ENCODE data around the gene ATF3. TPM values are rescaled to one million over a fixed set of nuclear protein-coding genes. Genes with fewer than 3 reads are reported as not detected.
"Not testable (repeated sequence)": the region's sequence is repeated elsewhere in the genome, so short reads cannot be mapped to it uniquely, and the experiment has no call there.

Gene ATF3
- polyA plus RNA-seq, 3 donors from 2014 or later, result 0.40 to 0.70 TPM; not detected in 1

DNA sequence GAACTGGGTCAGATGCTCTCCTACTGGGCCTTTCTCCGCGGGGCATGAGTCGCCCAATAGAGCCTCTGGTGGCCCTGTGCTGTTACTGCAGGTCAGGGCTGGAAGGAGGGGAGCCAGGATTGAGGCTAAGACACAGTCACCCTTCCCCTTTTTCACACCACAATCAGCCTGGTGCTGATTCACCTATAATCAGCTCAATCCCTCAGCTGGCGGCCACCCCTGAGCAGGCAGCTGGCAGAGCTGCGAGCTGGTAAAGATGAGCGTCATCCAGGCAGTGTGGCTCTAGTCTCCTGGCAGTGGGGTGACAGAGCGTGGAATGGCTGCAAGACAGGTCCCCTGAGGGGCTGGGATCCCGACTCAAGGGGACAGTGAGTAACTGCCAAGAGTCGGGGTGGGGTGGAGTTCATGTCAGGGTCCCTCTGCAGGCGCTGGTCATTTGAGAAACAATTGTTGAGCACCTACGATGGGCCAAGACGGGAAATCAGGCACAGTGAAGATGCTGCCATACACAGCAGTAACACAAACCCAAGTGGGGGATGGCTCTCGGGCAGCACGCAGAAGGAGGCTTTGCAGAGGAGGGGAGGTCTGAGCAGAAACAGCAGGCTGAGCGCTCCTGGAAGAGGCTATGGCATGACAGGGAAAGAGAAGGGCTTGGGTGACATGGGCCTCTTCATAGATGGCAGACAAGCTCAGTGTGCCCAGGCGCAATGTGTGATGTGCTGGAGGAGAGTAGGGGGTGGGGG, 21.8 kb downstream of the ATF3 start:
- H3K9me3 Mint-ChIP-seq, result no peaks in the 10 kb centered on the region
- H3K27ac Mint-ChIP-seq, result no peak overlapping the region
- peaks cover 0 to 4% (median 0%) of the 10 kb centered on the region in 3 donors for H3K36me3 Mint-ChIP-seq
- DNase-seq, result peak; percentile 52 to 63 (median 60)
- peaks cover 7 to 11% of the 10 kb centered on the region in 2 donors for H3K4me1 Mint-ChIP-seq
- H3K27me3 Mint-ChIP-seq (ENCODE audit: low read depth in 3 of 3), result peaks cover 2 to 5% (median 5%) of the 10 kb centered on the region in 3 donors
- H3K4me3 Mint-ChIP-seq, result no peak overlapping the region

DNA sequence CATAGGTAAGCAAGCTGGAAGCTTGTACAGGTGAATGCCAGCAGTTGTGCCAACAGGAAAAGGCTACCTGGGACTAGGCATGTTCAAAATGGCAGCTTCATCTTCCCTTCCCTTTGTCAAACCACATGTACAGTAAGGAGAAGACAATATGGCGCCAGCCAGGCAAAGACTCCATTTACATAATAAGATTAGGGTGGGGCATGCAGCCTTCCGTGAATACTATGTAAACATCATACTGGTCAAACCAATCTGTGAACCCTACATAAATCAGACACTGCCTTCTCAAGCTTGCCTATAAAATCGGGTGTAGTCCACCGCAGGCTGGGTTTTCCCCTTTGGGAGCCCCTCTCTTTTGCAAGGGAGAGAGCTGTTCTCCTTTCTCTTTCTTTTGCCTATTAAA, 24.6 kb downstream of the ATF3 start:
- DNase-seq, result no peak
- H3K4me3 Mint-ChIP-seq, result no peak overlapping the region
- H3K27me3 Mint-ChIP-seq (ENCODE audit: low read depth in 3 of 3), result peaks cover 0 to 5% (median 3%) of the 10 kb centered on the region in 3 donors
- peaks cover 0 to 4% (median 0%) of the 10 kb centered on the region in 3 donors for H3K36me3 Mint-ChIP-seq
- H3K4me1 Mint-ChIP-seq, result peaks cover 28 to 31% of the 10 kb centered on the region in 2 donors
- no peaks in the 10 kb centered on the region for H3K9me3 Mint-ChIP-seq
- H3K27ac Mint-ChIP-seq, result no peak overlapping the region

DNA sequence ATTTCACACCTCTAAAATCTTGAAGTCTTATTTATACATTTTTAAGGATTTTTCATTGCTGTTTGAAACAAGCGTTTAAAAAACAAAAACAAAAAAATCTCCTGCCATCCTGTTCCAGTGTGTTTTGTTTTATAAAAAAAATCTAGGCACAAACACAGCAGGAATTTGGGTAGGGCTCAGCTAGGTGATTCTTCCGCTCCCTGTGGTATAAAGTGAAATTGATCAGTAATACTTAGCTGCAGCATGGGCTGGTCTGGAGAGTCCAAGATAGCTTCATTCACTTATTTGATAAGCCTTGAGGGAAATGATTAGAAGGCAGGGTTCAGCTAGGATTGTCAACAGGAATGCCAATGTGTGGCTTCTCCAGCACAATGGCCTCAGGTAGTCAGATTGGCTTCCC, 25.7 kb downstream of the ATF3 start:
- H3K4me1 Mint-ChIP-seq, result peaks cover 29 to 31% of the 10 kb centered on the region in 2 donors
- no peak for DNase-seq

DNA sequence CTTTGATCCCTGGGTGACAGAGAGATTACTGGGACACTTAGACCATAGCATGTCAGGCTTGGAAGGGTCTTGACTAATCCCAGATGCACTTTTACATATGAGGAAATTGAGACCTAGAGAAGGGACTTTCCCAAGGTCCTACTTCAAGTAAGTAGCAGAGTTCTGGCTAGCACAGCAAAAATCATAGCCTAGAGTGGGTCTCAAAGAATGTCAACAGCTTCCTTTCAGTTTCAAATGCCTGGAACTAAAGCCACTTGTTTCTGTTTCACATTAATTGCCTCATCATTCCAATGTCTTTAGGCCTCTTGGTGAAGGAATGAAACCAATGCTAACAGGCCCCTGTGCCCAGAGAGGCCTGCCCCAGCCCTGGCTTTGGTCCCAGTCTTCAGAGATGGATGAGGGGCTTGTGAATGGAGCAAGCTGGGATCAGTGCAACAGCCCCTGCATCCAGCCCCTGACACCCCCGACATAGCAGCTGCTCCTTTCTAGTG, 26.6 kb downstream of the ATF3 start:
- peaks cover 29 to 31% of the 10 kb centered on the region in 2 donors for H3K4me1 Mint-ChIP-seq
- DNase-seq, result peak in 2 of 3 donors; percentile 3 to 20
- peaks cover 0 to 2% (median 0%) of the 10 kb centered on the region in 6 donors for H3K9me3 Mint-ChIP-seq
- peaks cover 0 to 4% (median 0%) of the 10 kb centered on the region in 3 donors for H3K36me3 Mint-ChIP-seq
- peak overlapping the region in 5 of 6 donors; percentile 9 to 86 (median 70) for H3K27ac Mint-ChIP-seq
- H3K27me3 Mint-ChIP-seq (ENCODE audit: low read depth in 3 of 3), result peaks cover 0 to 5% (median 3%) of the 10 kb centered on the region in 3 donors
- H3K4me3 Mint-ChIP-seq, result peak overlapping the region in 3 of 5 donors; percentile 34 to 59 (median 57)

More for the DNA sequence above, 25.7 kb downstream of the ATF3 start:
- no peak overlapping the region for H3K27ac Mint-ChIP-seq
- H3K4me3 Mint-ChIP-seq, result no peak overlapping the region
- no peaks in the 10 kb centered on the region for H3K9me3 Mint-ChIP-seq
- peaks cover 0 to 5% (median 3%) of the 10 kb centered on the region in 3 donors for H3K27me3 Mint-ChIP-seq (ENCODE audit: low read depth in 3 of 3)
- peaks cover 0 to 4% (median 0%) of the 10 kb centered on the region in 3 donors for H3K36me3 Mint-ChIP-seq

DNA sequence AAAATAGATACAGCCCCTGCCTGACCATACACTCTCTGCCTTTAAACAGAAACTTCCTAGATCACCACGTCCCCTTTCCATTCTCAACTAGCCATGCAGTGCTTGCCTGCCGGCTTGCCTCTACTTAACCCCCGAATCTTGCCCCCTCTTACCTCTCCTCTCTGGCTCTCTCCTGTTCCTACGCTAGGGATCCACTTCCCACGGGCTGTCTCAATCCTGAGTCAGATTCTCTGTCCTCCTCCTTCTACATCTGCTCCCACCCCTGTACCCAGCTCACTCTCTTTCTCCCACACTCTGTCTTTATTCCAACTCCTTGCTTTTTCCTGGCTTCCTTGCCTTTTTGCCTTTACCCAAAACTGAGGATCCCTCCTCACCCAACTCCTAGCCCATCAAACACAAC, 29.3 kb downstream of the ATF3 start:
- peaks cover 0 to 2% (median 0%) of the 10 kb centered on the region in 6 donors for H3K9me3 Mint-ChIP-seq

DNA sequence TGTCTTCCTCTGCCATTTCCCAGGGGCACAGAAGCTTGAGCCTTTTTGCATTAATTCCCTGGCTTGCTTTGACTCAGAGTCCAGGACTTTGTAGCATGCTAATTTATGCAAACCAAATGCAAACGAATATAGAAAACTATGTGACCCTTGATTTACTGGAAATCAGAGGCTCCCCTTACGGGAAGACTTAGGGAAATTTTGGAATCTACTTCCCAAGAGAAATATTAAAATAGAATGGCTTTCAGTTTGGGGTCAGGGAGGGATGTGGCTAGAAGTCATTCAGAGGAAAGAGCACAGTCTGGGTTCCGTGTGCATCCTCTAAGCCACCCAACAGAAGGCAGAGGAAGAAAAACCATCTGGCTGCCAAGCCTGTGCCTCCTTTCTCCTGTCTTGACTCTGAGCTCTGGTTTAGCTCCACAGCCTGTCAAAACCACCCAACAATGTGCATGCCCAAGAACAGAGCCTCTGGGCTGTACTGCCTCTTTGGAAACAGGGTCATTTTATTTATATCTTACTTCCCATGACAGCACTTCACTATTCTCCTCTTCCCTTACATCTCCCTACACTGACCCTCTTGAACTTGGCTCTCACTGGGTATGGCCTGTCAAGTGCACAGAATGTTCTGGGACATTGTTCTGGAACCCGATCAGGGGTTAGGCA, 30.1 kb downstream of the ATF3 start:
- peaks cover 29 to 31% of the 10 kb centered on the region in 2 donors for H3K4me1 Mint-ChIP-seq
- peak overlapping the region in 1 of 6 donors; percentile 34 for H3K27ac Mint-ChIP-seq
- peaks cover 0 to 2% (median 0%) of the 10 kb centered on the region in 6 donors for H3K9me3 Mint-ChIP-seq
- peaks cover 4 to 5% (median 4%) of the 10 kb centered on the region in 3 donors for H3K36me3 Mint-ChIP-seq
- peaks cover 0 to 3% (median 0%) of the 10 kb centered on the region in 3 donors for H3K27me3 Mint-ChIP-seq (ENCODE audit: low read depth in 3 of 3)
- no peak for DNase-seq
- H3K4me3 Mint-ChIP-seq, result no peak overlapping the region

More for the DNA sequence above, 29.3 kb downstream of the ATF3 start:
- DNase-seq, result no peak
- Mint-ChIP-seq H3K36me3 (peaks cover 4 to 5% (median 4%) of the 10 kb centered on the region in 3 donors), H3K27ac (peak overlapping the region in 1 of 6 donors; percentile 22), H3K4me3 (no peak overlapping the region), H3K27me3 (ENCODE audit: low read depth in 3 of 3) (peaks cover 0 to 3% (median under 1%) of the 10 kb centered on the region in 3 donors), H3K4me1 (peaks cover 29 to 31% of the 10 kb centered on the region in 2 donors)

DNA sequence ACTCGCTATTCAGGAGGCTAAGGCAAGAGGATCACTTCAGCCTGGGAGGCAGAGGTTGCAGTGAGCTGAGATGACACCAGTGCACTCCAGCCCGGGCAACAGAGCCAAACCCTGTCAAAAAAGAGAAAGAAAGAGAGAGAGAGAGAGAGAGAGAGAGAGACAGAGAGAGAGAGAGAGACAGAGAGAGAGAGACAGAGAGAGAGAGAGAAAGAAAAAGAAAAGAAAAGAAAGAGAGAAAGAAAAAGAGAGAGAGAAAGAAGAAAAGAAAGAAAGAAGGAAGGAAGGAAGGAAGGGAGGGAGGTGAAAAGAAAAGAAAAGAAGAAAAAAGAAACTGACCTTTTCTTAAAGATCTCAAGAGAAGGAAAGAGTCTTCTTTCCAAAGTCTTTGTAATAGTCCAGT, 31.0 kb downstream of the ATF3 start:
- not testable (repeated sequence) for H3K4me3 Mint-ChIP-seq; H3K27ac Mint-ChIP-seq; DNase-seq; H3K27me3 Mint-ChIP-seq (ENCODE audit: low read depth in 3 of 3); H3K9me3 Mint-ChIP-seq; H3K36me3 Mint-ChIP-seq
- H3K4me1 Mint-ChIP-seq, result peaks cover 28 to 29% of the 10 kb centered on the region in 2 donors

DNA sequence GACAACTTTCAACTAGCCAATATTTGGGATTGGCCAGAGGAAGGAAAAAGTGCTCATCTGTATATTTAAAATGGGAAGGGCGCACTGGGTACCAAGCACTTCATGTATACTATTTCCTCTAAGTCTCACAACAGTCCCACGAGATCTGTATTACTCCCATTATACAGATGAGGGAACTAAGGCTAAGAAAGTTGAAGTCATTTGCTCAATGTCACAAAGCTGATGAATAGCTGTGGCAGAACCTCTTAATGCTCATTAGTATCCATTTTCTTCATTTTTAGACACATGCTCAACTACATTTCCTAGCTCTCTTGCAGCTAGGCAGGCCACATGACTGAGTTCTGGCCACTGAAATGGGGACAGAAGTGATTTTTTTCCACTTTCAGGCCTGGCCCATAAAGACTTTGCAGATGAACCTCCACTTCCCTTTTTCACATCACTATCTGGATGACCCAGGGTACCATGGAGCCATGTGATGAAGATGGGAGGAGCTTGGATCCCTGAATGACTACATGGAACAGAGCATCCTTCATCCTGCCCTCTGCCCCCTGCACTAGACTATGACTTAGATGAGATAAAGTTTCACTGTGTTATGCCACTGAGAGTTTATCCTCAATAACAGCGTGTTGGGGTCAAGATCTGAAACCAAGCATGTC, 31.8 kb downstream of the ATF3 start:
- Mint-ChIP-seq H3K9me3 (peaks cover 0 to 2% (median 0%) of the 10 kb centered on the region in 6 donors), H3K4me1 (peaks cover 20 to 22% of the 10 kb centered on the region in 2 donors), H3K36me3 (peaks cover 0 to 5% (median 4%) of the 10 kb centered on the region in 3 donors), H3K27me3 (ENCODE audit: low read depth in 3 of 3) (peaks cover 0 to 3% (median 2%) of the 10 kb centered on the region in 3 donors), H3K27ac (no peak overlapping the region), H3K4me3 (no peak overlapping the region)
- no peak for DNase-seq

DNA sequence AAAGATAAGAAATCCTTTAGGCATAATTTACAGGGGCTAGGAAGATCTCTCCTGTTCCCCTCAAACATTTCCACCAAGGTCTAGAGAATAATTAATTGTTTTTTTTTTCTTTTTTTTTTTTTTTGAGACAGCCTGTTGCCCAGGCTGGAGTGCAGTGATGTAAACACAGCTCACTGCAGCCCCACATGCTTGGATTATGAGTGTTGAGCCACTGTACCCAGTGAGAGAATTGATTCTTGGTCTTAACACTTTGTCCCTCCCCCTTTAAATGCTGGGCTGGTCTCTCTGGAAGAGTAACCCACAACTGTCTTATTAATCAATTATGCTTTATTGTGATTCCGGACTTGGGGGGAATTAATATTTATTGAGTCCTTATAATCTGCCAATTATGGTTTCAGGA, 33.4 kb downstream of the ATF3 start:
- H3K36me3 Mint-ChIP-seq, result peaks cover 0 to 5% (median 4%) of the 10 kb centered on the region in 3 donors
- H3K4me3 Mint-ChIP-seq, result no peak overlapping the region
- DNase-seq, result no peak
- peaks cover 0 to 3% (median 2%) of the 10 kb centered on the region in 3 donors for H3K27me3 Mint-ChIP-seq (ENCODE audit: low read depth in 3 of 3)
- H3K27ac Mint-ChIP-seq, result no peak overlapping the region
- H3K9me3 Mint-ChIP-seq, result peaks cover 0 to 2% (median 0%) of the 10 kb centered on the region in 6 donors
- peaks cover 4 to 6% of the 10 kb centered on the region in 2 donors for H3K4me1 Mint-ChIP-seq

DNA sequence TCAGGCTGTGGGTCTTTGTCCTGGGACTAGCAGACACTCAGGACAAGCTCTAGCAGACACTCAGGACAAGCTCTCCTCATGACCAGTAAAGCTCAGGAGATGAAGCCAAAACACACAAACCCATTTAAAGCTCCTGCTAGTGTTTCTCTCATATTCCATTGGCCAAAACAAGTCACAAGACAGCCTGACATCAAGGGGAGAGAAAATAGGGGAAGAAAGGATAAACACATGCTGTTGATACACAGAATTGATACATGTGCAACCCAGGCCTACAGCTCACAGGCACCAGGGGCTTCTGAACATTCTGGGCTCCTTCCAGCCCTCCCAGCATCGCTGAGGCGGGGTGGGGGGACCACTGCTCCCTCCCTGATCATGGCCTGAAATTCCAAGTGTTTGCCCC, 35.3 kb downstream of the ATF3 start:
- Mint-ChIP-seq H3K36me3 (peaks cover 0 to 5% (median 4%) of the 10 kb centered on the region in 3 donors), H3K4me3 (no peak overlapping the region), H3K9me3 (peaks cover 0 to 2% (median 0%) of the 10 kb centered on the region in 6 donors), H3K27ac (no peak overlapping the region), H3K4me1 (no peaks in the 10 kb centered on the region), H3K27me3 (ENCODE audit: low read depth in 3 of 3) (peaks cover 0 to 5% (median 2%) of the 10 kb centered on the region in 3 donors)
- no peak for DNase-seq

DNA sequence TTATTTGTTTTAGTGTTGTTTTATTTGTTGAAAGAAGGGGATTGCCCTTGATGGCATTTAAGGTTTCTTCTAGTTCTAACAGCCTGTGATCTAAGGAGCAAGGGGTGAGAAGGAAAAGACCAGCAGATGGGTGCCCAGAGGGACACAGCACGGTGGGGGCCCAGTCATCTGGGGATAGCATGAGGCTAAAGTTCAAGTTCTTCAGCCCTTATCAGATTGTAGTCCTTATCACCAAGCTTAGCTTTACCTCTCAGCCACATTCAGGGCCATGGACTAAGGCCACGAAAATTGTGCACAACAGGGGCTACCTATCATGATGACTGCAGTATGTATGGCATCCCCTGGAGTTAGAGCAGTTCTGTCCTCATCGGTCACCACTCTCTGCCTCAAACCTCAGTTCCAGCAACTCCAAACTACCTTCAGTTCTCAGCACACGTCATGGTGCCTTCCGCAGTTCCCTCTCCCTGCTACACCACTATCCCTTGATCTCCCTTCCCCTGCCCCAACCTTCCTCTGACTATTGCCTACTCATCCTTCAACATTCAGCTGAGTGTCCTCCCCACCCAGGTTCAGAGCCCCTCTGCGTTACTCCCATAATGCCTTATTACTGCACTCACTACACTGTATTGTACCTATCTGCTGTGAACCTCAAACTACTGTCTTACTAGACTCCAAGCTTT, 36.4 kb downstream of the ATF3 start:
- no peak overlapping the region for H3K4me3 Mint-ChIP-seq
- no peaks in the 10 kb centered on the region for H3K9me3 Mint-ChIP-seq
- H3K27me3 Mint-ChIP-seq (ENCODE audit: low read depth in 3 of 3), result peaks cover 0 to 5% (median 2%) of the 10 kb centered on the region in 3 donors
- peaks cover 0 to 5% (median 4%) of the 10 kb centered on the region in 3 donors for H3K36me3 Mint-ChIP-seq
- DNase-seq, result no peak
- H3K4me1 Mint-ChIP-seq, result no peaks in the 10 kb centered on the region
- no peak overlapping the region for H3K27ac Mint-ChIP-seq

DNA sequence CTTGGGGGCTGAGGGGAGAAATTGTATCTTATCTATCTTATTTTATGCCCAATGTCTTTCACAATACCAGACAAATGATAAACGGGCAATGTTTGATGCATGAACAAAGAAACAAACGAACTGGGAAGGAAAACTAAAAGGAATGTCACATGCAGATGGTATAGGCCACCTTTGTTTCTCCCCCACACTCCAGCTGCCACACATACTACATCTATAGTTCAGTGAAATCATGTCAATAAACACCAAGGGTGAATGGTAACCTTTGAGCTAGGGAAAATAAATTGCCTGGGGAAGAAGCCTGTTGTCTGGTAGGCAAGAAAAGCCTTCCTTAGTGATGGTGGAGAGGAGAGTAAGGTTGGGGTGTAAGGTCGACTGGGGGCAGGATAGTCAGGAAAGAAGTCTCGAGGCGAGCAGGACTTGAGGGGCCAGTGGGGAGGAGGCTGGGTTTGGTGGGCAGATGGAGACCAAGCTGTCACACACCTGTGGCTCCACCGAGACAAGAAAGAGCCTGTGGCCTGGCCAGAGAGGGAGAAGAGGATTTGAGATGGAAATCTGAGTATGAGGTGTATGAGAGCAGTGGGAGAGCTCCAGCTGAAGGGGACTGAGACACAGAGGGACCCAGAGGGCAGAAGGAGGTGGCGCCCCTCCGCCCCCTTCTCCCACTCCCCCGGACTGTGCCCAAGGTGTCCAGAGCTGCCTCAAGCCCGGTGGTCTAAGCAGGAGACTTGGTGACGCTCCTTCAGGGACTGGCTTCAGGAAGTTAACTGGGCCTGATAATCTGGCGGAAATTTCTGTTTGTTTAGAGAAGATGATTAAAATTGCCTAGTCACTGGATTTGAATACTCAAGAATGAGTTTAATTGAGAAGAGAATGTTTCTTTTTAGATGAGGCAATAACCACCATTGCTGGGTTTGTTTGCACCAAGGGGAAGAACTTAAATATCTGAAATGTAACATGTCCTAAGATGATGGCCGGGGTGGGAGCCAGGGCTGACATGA, 37.3 kb downstream of the ATF3 start:
- no peak for DNase-seq
- peaks cover 0 to 2% (median 2%) of the 10 kb centered on the region in 3 donors for H3K36me3 Mint-ChIP-seq

More for the DNA sequence above, 37.3 kb downstream of the ATF3 start:
- Mint-ChIP-seq H3K4me1 (no peaks in the 10 kb centered on the region), H3K27me3 (ENCODE audit: low read depth in 3 of 3) (peaks cover 0 to 5% (median 2%) of the 10 kb centered on the region in 3 donors), H3K9me3 (no peaks in the 10 kb centered on the region), H3K27ac (no peak overlapping the region), H3K4me3 (no peak overlapping the region)
